GM18511 (cell line): Measurements from ENCODE around the gene PRKCQ.
A peak's percentile ranks its signal among the peaks of the same experiment; 100 is the strongest.

Experiments
- ATAC-seq: cut with Tn5 transposase; IDR thresholded peaks from one replicate; pipeline ENCODE4 v1.9.1; 2021; ENCODE audit warnings: mild to moderate bottlenecking, moderate library complexity; ENCODE audit not compliant: unreplicated experiment

PRKCQ gene

DNA sequence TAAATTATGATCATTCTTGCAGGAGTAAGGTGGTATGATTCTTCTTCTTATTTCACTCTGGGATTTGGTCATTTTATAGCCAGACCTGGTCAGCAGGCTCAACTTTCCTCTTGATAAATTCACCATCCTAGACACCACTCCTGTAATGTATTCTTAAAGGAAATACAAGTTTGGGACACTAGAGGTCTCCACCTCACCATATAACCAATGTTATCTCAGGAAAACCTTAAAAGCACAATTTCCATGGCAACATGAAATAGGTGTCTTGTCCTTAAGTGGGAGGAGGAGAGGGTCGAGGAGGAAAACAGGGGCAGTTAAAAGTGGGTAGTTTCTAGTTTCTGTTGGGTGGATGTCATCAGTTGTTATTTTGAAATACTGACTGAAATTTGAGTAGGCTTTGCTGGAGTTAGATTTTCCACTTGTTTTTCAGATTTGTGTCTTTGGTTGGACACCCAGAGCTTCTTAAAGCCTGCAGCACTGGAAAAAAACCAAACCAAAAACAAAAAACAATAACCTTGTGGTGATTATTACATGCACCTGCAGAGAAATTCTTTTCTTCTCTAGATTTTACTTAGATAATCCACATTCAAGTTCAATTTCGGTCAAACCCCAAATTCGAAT lies 163.1 kb downstream of the PRKCQ start:
- ATAC-seq: no peak

- no peak for ATAC-seq
Measured at GRCh38 chr10:6411436-6411835, 168.6 kb downstream of the PRKCQ start.

DNA sequence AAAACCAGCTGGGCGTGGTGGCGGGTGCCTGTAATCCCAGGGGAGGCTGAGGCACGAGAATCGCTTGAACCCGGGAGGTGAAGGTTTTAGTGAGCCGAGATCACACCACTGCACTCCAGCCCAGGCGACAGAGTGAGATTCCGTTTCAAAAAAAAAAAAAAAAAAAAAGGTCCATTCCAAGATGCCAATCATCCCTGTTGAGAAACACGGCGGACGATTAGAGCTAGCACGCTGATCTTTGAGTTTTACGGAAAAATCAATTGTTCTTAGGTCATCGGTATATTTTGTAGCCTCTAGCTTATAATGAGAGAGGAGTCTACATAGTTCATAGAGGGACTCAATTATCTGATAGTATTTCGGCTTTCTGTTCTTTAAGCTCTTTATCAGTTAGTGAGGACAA lies 169.2 kb downstream of the PRKCQ start:
- ATAC-seq: no peak

DNA sequence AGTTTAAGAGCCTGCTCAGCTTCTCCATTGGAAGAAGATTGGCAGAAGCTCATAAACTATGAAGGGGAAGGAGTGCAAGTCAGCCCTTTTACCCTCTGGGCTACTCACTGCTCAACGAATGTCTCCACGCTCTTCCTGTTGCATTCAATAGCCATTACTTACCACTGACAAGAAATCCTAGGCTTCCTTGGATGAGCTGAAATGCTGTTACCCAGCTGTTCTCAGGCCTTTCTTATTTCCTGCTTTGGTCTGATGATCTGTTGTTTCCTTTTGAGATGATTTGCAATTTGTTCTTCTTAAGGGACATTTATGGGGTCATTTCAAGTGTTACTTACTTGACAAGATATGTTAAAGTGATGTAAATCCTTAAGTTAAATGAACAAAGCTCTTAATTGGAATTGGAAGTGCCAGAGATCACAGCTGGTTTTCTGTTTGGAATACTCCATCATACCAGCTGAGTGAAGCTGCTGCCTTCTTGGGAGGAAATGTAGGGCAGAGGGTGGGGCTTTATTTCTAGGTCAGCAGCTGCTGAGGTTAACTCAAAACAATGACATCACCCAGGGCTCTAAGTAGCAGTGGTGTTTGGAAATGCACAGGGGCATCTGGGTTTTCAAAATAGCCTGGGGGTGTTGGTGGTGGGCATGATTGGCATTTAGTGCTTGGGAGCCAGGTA lies 170.0 kb downstream of the PRKCQ start:
- no peak for ATAC-seq

DNA sequence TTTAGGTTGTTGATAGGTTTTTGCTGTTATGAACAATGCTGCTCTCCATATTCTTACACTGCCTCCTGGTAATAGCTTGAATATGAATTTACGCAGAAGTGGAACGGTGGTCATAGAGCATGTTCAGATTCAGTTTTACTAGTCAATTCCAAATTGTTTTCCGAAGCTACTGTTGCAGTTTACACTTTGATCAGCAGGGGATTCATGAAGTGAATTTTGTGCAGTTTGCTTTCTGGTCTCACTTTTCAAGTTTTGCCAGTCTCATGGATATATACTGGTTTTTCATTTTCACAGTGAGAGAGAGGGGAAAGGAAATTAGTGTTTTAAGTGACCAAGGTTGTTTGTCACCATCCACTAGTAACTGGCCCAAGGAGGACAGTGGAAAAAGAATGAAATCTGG lies 171.3 kb downstream of the PRKCQ start:
- ATAC-seq: no peak

DNA sequence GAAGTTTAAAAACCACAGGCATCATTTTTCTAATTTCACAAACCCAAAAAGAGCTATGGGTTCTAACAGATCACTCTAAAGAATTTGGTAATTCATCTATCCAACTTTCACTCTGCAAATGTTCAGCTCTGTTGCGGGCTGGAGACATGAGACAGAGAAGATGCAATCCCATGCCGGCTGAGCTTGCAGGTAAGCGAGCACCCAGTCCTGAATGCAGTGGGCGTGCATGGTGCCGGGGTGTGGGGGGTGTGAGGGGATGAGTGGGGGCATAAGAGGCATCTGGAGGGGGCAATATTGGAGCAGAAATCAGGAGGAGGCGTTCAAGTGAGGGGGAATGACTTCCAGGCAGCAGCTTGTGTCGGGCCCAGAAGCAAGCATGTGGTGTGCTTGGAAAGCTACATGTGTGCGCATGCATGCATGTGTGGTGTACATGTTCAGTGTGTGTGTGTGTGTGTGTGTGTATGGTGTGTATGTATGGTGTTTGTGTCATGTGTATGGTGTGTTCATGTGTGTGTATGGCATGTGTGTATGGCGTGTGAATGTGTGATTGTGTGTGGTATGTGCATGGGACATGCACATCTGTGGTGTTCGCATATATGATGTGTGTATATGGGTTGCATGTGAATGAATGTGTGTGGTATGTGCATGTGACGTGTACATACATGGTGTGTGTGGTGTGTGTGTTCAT lies 172.9 kb downstream of the PRKCQ start:
- ATAC-seq: no peak

GRCh38 chr10:6406220-6407033 lies 173.6 kb downstream of the PRKCQ start:
- ATAC-seq: no peak

- no peak for ATAC-seq
Measured at GRCh38 chr10:6405713-6406112, 174.4 kb downstream of the PRKCQ start.

GRCh38 chr10:6404127-6405072 lies 175.7 kb downstream of the PRKCQ start:
- ATAC-seq: no peak

- ATAC-seq: no peak
Measured at GRCh38 chr10:6402960-6403359, 177.1 kb downstream of the PRKCQ start.

DNA sequence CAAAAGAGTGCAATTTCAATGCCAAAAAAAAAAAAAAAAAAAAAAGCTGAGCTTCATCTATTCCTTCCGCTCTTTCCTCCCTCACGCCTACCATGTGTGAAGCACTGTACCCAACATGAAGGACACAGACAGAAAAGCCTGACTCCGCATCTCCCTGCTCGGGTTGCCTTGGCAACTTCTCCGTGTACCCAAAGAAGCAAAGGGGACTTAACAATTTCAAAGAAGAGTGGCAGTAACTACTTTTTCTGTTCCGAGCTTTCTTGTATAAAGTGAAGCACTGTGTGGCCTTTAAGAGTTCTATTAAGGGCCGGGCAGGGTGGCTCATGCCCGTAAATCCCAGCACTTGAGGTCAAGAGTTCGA lies 177.7 kb downstream of the PRKCQ start:
- ATAC-seq: no peak

- ATAC-seq: peak; percentile 82
Measured at GRCh38 chr10:6401558-6402348, 178.3 kb downstream of the PRKCQ start.

DNA sequence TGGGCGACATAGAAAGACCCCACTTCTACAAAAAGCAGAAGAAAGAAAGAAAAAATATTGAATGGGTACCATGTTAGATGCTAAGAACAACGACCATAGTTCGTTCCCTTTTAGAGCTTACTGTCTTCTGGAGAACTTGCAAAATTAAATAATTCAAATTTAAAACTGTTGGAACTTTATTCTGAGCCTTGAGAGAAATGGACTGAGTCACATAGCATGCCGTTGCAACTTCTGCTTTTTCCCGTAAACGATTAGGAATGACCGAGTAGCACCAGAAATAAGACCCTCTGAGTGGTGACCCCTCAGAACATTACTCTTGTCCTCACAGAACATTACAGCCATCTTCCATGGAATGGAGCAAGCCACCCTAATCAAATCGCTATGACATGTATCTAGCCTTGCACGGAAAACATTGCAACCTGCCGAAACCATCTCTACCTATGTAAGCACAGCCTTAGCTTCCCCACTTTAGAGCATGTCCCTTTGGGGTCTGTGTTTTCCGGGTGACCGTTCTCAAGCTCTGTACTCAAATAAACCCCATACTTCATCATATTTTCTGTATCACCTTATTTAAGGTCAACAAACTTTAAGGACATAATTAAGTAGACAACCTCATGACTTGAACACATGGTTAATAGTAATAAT lies 179.1 kb downstream of the PRKCQ start:
- ATAC-seq: no peak

GRCh38 chr10:6400331-6400730 lies 179.7 kb downstream of the PRKCQ start:
- no peak for ATAC-seq

DNA sequence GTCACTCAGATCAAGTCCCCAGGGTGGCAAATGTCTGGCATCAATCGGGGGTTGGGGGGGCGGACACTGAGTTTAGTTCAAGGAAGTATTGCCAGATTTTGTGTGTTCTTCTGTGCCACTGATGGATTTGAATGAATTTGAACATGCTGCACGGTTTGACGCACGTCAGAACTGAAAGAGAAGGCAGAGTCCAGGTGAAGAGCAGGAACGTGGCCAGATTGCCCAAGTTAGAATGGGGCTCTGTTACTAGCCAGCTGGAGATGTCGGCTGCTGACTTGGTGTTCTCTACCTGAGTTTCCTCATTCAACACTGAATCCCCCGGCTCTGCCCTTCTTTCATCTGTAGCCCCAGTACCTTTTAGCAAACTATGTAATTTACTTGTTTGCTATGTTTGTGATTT lies 180.2 kb downstream of the PRKCQ start:
- ATAC-seq: no peak

GRCh38 chr10:6399231-6399741 lies 180.8 kb downstream of the PRKCQ start:
- ATAC-seq: no peak

DNA sequence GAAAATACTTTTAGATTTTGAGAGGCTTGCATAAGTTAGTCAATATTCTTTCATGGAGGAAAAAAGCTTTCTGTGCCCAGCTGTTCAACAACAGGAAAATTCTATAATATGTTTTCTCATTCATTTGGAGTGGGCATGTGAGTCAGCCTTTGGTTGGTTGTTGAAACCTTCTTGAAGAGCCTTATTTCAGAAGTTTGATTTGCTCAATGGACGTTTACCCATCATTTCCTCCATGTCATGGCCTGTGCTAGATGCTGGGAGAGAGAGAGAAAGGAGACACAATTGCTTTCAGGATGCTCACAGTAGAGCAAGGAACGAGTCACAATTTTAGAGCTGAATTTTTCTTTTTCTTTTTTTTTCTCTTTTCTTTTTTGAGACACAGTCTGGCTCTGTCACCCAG lies 181.7 kb downstream of the PRKCQ start:
- no peak for ATAC-seq

DNA sequence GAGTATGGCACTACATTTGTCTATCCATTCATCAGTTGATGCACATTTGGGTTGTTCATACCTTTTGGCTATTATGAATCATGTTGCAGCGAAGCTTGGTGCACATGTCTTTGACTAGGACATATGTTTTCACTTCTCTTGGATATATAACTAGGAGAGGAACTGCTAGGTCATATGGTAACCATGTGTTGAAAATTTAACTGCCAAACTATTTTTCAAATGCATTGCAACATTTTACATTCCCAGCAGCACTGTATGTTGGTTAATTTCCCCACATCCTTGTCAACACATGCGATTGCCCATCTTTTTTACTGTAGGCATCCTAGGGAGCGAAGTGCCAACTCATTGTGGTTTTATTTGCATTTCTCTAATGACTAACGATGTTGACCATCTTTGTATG lies 183.4 kb downstream of the PRKCQ start:
- no peak for ATAC-seq

- ATAC-seq: no peak
Measured at GRCh38 chr10:6396226-6396625, 183.8 kb downstream of the PRKCQ start.
